Upper lobe of left lung (tissue), 4 donors: ENCODE results near the gene S100A6.

Experiments
- EP300 ChIP-seq, 4 donors: sonication (generic); formaldehyde crosslinking; IDR thresholded peaks; one replicate each; pipeline ENCODE4 v1.5.1; 2017; ENCODE audit warnings: antibody characterized with exemption in 4 of 4, control low read depth in 2 of 4
- POLR2A ChIP-seq, 4 donors: fragments of 450-650 bp; IDR thresholded peaks; one replicate each; pipeline ENCODE4 v1.5.1; 2016 to 2017; ENCODE audit warnings: antibody characterized with exemption in 4 of 4, mild to moderate bottlenecking in 2 of 4
- POLR2AphosphoS5 ChIP-seq, 2 donors: sonication (generic); formaldehyde crosslinking; IDR thresholded peaks; one replicate each; pipeline ENCODE4 v1.5.1; 2017; ENCODE audit warnings: antibody characterized with exemption in 2 of 2
- TF ChIP-seq, protein P1 (sequence below), 6 experiments: fragments of 450-650 bp in 4 of 6; fragments of 200-600 bp in 2 of 6; sonication (generic) in 2 of 6; IDR thresholded peaks; one replicate each; pipeline ENCODE4 v1.5.1; 2016 to 2019; ENCODE audit warnings: antibody characterized with exemption in 6 of 6

DNA sequence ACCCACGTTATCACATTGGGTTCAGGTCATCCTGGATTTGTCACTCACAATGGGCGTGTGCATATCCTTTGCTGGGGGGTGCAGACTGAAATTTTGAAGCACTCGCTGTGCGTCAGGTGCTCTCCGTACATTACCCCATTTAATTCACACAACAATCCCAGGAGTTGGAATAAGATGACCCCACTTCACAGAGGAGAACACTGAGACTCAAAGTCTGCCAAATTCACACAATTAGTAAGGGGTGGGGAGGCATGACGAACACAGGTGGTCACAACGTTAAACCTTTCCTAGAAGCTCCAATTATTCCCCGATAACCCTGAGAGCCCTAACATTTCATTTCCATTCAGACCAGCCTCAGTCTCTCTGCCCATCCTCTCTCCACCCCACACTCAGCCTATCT, 33.7 kb upstream of the S100A6 start:
- TF ChIP-seq POLR2AphosphoS5 (IDR thresholded peaks at IDR 0.05) = no peak
- TF ChIP-seq, protein P1, sequence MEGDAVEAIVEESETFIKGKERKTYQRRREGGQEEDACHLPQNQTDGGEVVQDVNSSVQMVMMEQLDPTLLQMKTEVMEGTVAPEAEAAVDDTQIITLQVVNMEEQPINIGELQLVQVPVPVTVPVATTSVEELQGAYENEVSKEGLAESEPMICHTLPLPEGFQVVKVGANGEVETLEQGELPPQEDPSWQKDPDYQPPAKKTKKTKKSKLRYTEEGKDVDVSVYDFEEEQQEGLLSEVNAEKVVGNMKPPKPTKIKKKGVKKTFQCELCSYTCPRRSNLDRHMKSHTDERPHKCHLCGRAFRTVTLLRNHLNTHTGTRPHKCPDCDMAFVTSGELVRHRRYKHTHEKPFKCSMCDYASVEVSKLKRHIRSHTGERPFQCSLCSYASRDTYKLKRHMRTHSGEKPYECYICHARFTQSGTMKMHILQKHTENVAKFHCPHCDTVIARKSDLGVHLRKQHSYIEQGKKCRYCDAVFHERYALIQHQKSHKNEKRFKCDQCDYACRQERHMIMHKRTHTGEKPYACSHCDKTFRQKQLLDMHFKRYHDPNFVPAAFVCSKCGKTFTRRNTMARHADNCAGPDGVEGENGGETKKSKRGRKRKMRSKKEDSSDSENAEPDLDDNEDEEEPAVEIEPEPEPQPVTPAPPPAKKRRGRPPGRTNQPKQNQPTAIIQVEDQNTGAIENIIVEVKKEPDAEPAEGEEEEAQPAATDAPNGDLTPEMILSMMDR (IDR thresholded peaks at IDR 0.05) = no peak
- no peak for TF ChIP-seq EP300 (IDR thresholded peaks at IDR 0.05)
- TF ChIP-seq POLR2A (IDR thresholded peaks at IDR 0.05) = no peak
